HL-60/S4 (cell line): ENCODE results near the gene UTS2R.
"Not testable (repeated sequence)": the region's sequence is repeated elsewhere in the genome, so short reads cannot be mapped to it uniquely, and the experiment has no call there.

Experiments
- in situ Hi-C: fragments of 300-500 bp; cut with MboI; formaldehyde crosslinking; loops from 2 replicates; pipeline ENCODE4 v1.14.3; 2022; ENCODE audit warnings: low sequenced_read_pairs

UTS2R gene

GRCh38 chr17:82351713-82352488, 19.7 kb upstream of the UTS2R start:
- in situ Hi-C loops = loop anchor here (10.0 kb wide), 1 partner anchor 413 kb away; no protein-coding TSS in a partner anchor

GRCh38 chr17:82353484-82353883, 18.1 kb upstream of the UTS2R start:
- in situ Hi-C loops = loop anchor here (10.0 kb wide), 1 partner anchor 411 kb away; no protein-coding TSS in a partner anchor

GRCh38 chr17:82354804-82355308, 16.7 kb upstream of the UTS2R start:
- in situ Hi-C loops = loop anchor here (10.0 kb wide), 1 partner anchor 410 kb away; no protein-coding TSS in a partner anchor

GRCh38 chr17:82355770-82356427, 15.7 kb upstream of the UTS2R start:
- in situ Hi-C loops = loop anchor here (10.0 kb wide), 1 partner anchor 409 kb away; no protein-coding TSS in a partner anchor

GRCh38 chr17:82356845-82357355, 14.7 kb upstream of the UTS2R start:
- in situ Hi-C loops = loop anchor here (10.0 kb wide), 1 partner anchor 408 kb away; no protein-coding TSS in a partner anchor

- in situ Hi-C loops = loop anchor here (10.0 kb wide), 1 partner anchor 407 kb away; no protein-coding TSS in a partner anchor
Measured at GRCh38 chr17:82357394-82357793, 14.2 kb upstream of the UTS2R start.

GRCh38 chr17:82358465-82359350, 12.9 kb upstream of the UTS2R start, which contains the start of gene TEX19:
TSS of gene TEX19 (plus strand) at chr17:82359247. CDS start at chr17:82362151, 2,904 bp downstream.
- in situ Hi-C loops = loop anchor here (10.0 kb wide), 1 partner anchor 406 kb away; no protein-coding TSS in a partner anchor

GRCh38 chr17:82359451-82360074, 12.0 kb upstream of the UTS2R start:
- in situ Hi-C loops = loop anchor here (10.0 kb wide), 1 partner anchor 405 kb away; no protein-coding TSS in a partner anchor

- in situ Hi-C loops = no loop called here
Measured at GRCh38 chr17:82361885-82362633, 9.5 kb upstream of the UTS2R start.

- in situ Hi-C loops = no loop called here
Measured at GRCh38 chr17:82365606-82366295, 5.8 kb upstream of the UTS2R start.

GRCh38 chr17:82366749-82367148, 4.8 kb upstream of the UTS2R start:
- in situ Hi-C loops = no loop called here

GRCh38 chr17:82367724-82368524, 3.6 kb upstream of the UTS2R start:
- in situ Hi-C loops = no loop called here

GRCh38 chr17:82369211-82369610, 2.4 kb upstream of the UTS2R start:
- in situ Hi-C loops = no loop called here

GRCh38 chr17:82370471-82371332, 863 bp upstream of the UTS2R start:
- in situ Hi-C loops = no loop called here

GRCh38 chr17:82372249-82373071, 895 bp downstream of the UTS2R start:
- in situ Hi-C loops = no loop called here

- in situ Hi-C loops = not testable (repeated sequence)
Measured at GRCh38 chr17:82373072-82373452, 1.5 kb downstream of the UTS2R start.
